Measurements from ENCODE around the gene ANKRD12.

- TF ChIP-seq CTCF (IDR thresholded peaks at IDR 0.05): no peak
- TF ChIP-seq EP300 (IDR thresholded peaks at IDR 0.05): no peak
Measured at GRCh38 chr18:9231852-9232486, 95.4 kb downstream of the ANKRD12 start.

All from tibial nerve (tissue), 4 donors.